DOHH2 (cell line): Measurements from ENCODE around the gene RNU5B-1.

ENCODE experiments used
- H3F3A ChIP-seq: fragments of 200-600 bp; sonication (generic), shearing (Covaris generic); 2 replicates; pipeline ENCODE4 v1.6.0; 2016; ENCODE audit warnings: antibody characterized with exemption, mild to moderate bottlenecking; ENCODE audit not compliant: control insufficient read depth, insufficient read depth
- H3K27ac ChIP-seq: fragments of 200-600 bp; sonication (generic); 2 replicates; pipeline ENCODE4 v1.5.1; 2014; ENCODE audit warnings: low read depth, mild to moderate bottlenecking, low read length, moderate library complexity
- H3K27me3 ChIP-seq: fragments of 200-600 bp; sonication (generic); 2 replicates; pipeline ENCODE4 v1.6.1; 2014; ENCODE audit warnings: mild to moderate bottlenecking, low read length, mixed read lengths; ENCODE audit not compliant: control insufficient read depth
- H3K36me3 ChIP-seq: fragments of 200-600 bp; sonication (generic); 2 replicates; pipeline ENCODE4 v1.6.1; 2014; ENCODE audit warnings: mild to moderate bottlenecking, low read length, moderate library complexity, mixed read lengths; ENCODE audit not compliant: control insufficient read depth
- H3K4me1 ChIP-seq: fragments of 200-600 bp; sonication (generic); 2 replicates; pipeline ENCODE4 v1.6.1; 2014; ENCODE audit warnings: mild to moderate bottlenecking, low read length, mixed read lengths; ENCODE audit not compliant: control insufficient read depth
- H3K4me2 ChIP-seq: fragments of 200-600 bp; sonication (generic); 2 replicates; pipeline ENCODE4 v1.6.0; 2014; ENCODE audit warnings: mild to moderate bottlenecking, low read length, moderate library complexity
- H3K4me3 ChIP-seq: fragments of 200-600 bp; sonication (generic); 2 replicates; pipeline ENCODE4 v1.5.1; 2014; ENCODE audit warnings: mild to moderate bottlenecking, low read length, mixed read lengths
- H3K79me2 ChIP-seq: fragments of 200-600 bp; sonication (generic); 2 replicates; pipeline ENCODE4 v1.6.1; 2014; ENCODE audit warnings: mild to moderate bottlenecking, low read length, mixed read lengths; ENCODE audit not compliant: control insufficient read depth
- H3K9me2 ChIP-seq: fragments of 200-600 bp; sonication (generic); replicated peaks from 2 replicates; pipeline ENCODE4 v1.6.1; 2014; ENCODE audit warnings: mild to moderate bottlenecking, low read length, mixed read lengths; ENCODE audit not compliant: control insufficient read depth
- H3K9me3 ChIP-seq: fragments of 200-600 bp; sonication (generic); 2 replicates; pipeline ENCODE4 v1.6.1; 2014; ENCODE audit warnings: antibody characterized with exemption, low read length, mixed read lengths; ENCODE audit not compliant: control insufficient read depth, insufficient read depth
- H4K20me1 ChIP-seq: fragments of 200-600 bp; sonication (generic); 2 replicates; pipeline ENCODE4 v1.6.0; 2014; ENCODE audit warnings: low read depth, mild to moderate bottlenecking, antibody characterized with exemption, low read length, moderate library complexity; ENCODE audit not compliant: control insufficient read depth, insufficient read depth
- EZH2phosphoT487 ChIP-seq: fragments of 200-600 bp; sonication (generic); IDR thresholded peaks from 2 replicates; pipeline ENCODE4 v1.6.1; 2017; ENCODE audit warnings: borderline replicate concordance, mild to moderate bottlenecking, antibody characterized with exemption, low read length, moderate library complexity, mixed read lengths
- TF ChIP-seq, protein P1 (sequence below): fragments of 200-600 bp; sonication (generic); IDR thresholded peaks from one replicate; pipeline ENCODE4 v1.5.1; 2014; ENCODE audit warnings: antibody characterized with exemption, mild to moderate bottlenecking, low read depth, low read length; ENCODE audit not compliant: poor library complexity, severe bottlenecking

The RNU5B-1 gene

DNA sequence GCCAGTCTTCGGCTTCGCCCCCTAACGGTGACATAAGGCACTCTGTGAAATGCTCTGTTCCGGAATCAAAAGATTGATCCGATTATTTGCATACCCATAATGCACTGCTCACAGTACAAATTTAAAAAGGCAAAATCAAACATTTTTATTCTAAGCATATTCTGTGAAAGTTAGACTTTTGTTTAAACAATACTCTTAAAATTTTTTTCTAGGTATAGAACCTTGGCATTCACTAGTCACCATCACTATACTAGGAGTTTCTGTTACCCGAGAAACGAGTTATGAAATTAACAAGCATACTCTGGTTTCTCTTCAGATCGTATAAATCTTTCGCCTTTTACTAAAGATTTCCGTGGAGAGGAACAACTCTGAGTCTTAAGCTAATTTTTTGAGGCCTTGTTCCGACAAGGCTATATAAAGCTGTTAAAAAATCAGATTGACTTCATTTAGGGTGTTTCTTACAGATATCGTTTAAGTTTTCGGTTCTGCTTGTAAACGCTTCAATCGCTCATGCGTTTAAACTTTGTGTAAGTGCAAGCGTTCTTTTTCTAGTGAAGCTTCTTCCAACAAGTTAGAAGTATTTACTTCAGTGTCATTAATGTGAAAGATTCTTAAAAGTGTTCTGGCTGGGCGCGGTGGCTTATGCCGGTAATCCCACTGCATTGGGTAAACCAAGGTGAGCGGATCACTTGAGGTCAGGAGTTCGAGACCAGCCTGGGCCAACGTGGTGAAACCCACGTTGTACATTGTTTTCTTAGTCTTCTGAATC lies at the start of gene RNU5B-1:
Gene RNU5B-1, plus strand, starts transcription at position 297 of the 769 bp plus-strand sequence.
- Histone ChIP-seq H3K27ac (peak within 1 kb of the TSS; percentile 74), H3K4me2 (peak within 1 kb of the TSS; percentile 91), H3K9me3 (peaks cover 7% of the 10 kb centered on the region; the same call in 1 of the 2 replicates), H3K4me1 (peaks cover 33% of the 10 kb centered on the region), H4K20me1 (no peaks in the 10 kb centered on the region), H3K9me2 (no peaks in the 10 kb centered on the region), H3K27me3 (no peaks in the 10 kb centered on the region), H3K36me3 (no peaks in the 10 kb centered on the region), H3K79me2 (no peaks in the 10 kb centered on the region), H3K4me3 (peak within 1 kb of the TSS; percentile 75), H3F3A (peaks cover 22% of the 10 kb centered on the region)
- TF ChIP-seq, protein P1, sequence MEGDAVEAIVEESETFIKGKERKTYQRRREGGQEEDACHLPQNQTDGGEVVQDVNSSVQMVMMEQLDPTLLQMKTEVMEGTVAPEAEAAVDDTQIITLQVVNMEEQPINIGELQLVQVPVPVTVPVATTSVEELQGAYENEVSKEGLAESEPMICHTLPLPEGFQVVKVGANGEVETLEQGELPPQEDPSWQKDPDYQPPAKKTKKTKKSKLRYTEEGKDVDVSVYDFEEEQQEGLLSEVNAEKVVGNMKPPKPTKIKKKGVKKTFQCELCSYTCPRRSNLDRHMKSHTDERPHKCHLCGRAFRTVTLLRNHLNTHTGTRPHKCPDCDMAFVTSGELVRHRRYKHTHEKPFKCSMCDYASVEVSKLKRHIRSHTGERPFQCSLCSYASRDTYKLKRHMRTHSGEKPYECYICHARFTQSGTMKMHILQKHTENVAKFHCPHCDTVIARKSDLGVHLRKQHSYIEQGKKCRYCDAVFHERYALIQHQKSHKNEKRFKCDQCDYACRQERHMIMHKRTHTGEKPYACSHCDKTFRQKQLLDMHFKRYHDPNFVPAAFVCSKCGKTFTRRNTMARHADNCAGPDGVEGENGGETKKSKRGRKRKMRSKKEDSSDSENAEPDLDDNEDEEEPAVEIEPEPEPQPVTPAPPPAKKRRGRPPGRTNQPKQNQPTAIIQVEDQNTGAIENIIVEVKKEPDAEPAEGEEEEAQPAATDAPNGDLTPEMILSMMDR: peak; percentile 92
- no peak for TF ChIP-seq EZH2phosphoT487

DNA sequence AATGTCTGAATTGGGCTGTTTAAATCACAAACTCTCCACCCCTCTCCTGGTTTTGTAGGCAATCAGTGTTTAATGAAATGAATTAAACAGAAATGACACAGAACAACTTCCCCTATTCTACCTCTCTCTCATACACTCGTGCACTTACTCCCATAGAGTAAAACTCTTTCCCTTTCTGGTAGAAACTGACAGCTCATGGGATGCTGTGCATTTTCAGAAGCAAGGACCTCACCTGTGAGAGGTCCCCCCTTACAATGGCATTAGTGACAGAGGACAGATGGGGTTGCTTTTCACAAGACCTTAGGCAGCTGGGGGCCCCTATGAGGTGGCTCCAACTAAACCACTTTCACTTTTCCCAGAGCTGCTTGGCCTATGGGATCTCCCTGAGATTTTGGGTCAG lies 49.7 kb upstream of the RNU5B-1 start:
- Histone ChIP-seq H3F3A (no peaks in the 10 kb centered on the region), H3K27me3 (no peaks in the 10 kb centered on the region), H3K36me3 (peaks cover 1% of the 10 kb centered on the region), H3K27ac (no peak overlapping the region), H3K9me2 (no peaks in the 10 kb centered on the region), H3K4me3 (no peak overlapping the region), H3K79me2 (no peaks in the 10 kb centered on the region), H3K4me1 (no peaks in the 10 kb centered on the region), H3K4me2 (no peak overlapping the region), H3K9me3 (no peaks in the 10 kb centered on the region), H4K20me1 (no peaks in the 10 kb centered on the region)
- no peak for TF ChIP-seq EZH2phosphoT487
- TF ChIP-seq, protein P1: no peak

DNA sequence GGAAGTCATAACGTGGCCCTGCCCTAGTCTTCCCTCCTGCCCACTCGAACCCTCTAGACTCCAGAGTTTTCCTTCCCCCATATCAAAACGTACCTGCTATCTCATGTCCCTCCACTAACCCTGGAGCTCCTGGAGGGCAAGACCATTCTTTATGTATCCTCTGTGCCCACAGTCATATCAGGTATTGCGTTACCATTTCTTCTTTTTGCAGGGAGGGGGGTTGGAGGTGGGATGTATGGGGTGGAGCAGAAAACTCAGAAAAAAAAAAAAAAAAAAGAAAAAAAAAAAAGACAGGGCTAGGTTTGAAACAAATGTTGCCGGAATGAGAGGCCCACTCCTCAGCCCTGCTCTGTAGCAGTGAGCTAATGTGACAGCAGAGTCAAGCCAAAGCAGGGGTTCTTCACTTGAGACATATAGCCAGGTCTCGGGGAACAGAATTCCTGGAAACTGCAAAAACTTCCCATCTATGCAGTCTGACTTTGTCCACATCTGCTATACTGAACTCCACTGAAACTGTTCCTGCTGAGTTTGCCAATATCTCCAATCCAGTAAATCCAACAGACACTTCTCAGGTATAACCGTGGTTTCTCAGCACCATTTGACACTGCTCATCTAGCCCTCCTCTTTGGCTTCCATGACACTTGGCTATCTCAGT lies 48.9 kb upstream of the RNU5B-1 start:
- Histone ChIP-seq H3K9me3 (no peaks in the 10 kb centered on the region), H4K20me1 (no peaks in the 10 kb centered on the region), H3K4me1 (no peaks in the 10 kb centered on the region), H3K4me3 (no peak overlapping the region), H3K36me3 (peaks cover 10% of the 10 kb centered on the region), H3K9me2 (no peaks in the 10 kb centered on the region), H3F3A (no peaks in the 10 kb centered on the region), H3K79me2 (no peaks in the 10 kb centered on the region), H3K4me2 (no peak overlapping the region), H3K27ac (no peak overlapping the region), H3K27me3 (no peaks in the 10 kb centered on the region)
- TF ChIP-seq, protein P1: no peak
